OCI-LY1 (cell line): ENCODE measurements around the gene ARHGAP27.

Source experiments
- H2AFZ ChIP-seq: fragments of 200-600 bp; sonication (generic), shearing (Covaris generic); 2 replicates; pipeline ENCODE4 v1.6.0; 2014; ENCODE audit warnings: antibody characterized with exemption, mild to moderate bottlenecking, low read length
- H3F3A ChIP-seq: fragments of 200-600 bp; sonication (generic), shearing (Covaris generic); 2 replicates; pipeline ENCODE4 v1.6.0; 2014; ENCODE audit warnings: mild to moderate bottlenecking, antibody characterized with exemption, low read length, moderate library complexity; ENCODE audit not compliant: insufficient read depth
- H3K27ac ChIP-seq: fragments of 200-600 bp; sonication (generic); 2 replicates; pipeline ENCODE4 v1.5.1; 2014; ENCODE audit warnings: low read length, mixed run types, mild to moderate bottlenecking, low read depth; ENCODE audit not compliant: poor library complexity, severe bottlenecking
- H3K27me3 ChIP-seq: fragments of 200-600 bp; sonication (generic); 2 replicates; pipeline ENCODE4 v1.6.0; 2014; ENCODE audit warnings: antibody characterized with exemption, mild to moderate bottlenecking, low read length, moderate library complexity; ENCODE audit not compliant: insufficient read depth
- H3K36me3 ChIP-seq: fragments of 200-600 bp; sonication (generic); 2 replicates; pipeline ENCODE4 v1.6.1; 2014; ENCODE audit warnings: mild to moderate bottlenecking, antibody characterized with exemption, low read length, moderate library complexity, mixed read lengths; ENCODE audit not compliant: insufficient read depth
- H3K4me1 ChIP-seq: fragments of 200-600 bp; sonication (generic); 2 replicates; pipeline ENCODE4 v1.5.1; 2014; ENCODE audit warnings: mild to moderate bottlenecking, low read length, moderate library complexity; ENCODE audit not compliant: insufficient read depth, severe bottlenecking
- H3K4me2 ChIP-seq: fragments of 200-600 bp; sonication (generic), shearing (Covaris generic); 2 replicates; pipeline ENCODE4 v1.6.1; 2014; ENCODE audit warnings: low read length
- H3K4me3 ChIP-seq: fragments of 200-600 bp; sonication (generic); 2 replicates; pipeline ENCODE4 v1.5.1; 2014; ENCODE audit warnings: low read length, low read depth, mild to moderate bottlenecking, mixed read lengths; ENCODE audit not compliant: poor library complexity, severe bottlenecking
- H3K79me2 ChIP-seq: fragments of 200-600 bp; shearing (Covaris generic); 2 replicates; pipeline ENCODE4 v1.6.1; 2016; ENCODE audit warnings: mixed run types, low read length, mixed read lengths; ENCODE audit not compliant: insufficient read depth
- H3K9ac ChIP-seq: fragments of 200-600 bp; sonication (generic), shearing (Covaris generic); 2 replicates; pipeline ENCODE4 v1.6.1; 2014; ENCODE audit warnings: mild to moderate bottlenecking, low read length, mixed read lengths
- H3K9me2 ChIP-seq: fragments of 200-600 bp; sonication (generic), shearing (Covaris generic); 2 replicates; pipeline ENCODE4 v1.6.1; 2014; ENCODE audit warnings: low read depth, mild to moderate bottlenecking, low read length, mixed read lengths
- H3K9me3 ChIP-seq: fragments of 200-600 bp; shearing (Covaris generic); 2 replicates; pipeline ENCODE4 v1.6.1; 2014; ENCODE audit warnings: low read length, mixed read lengths
- H4K20me1 ChIP-seq: fragments of 200-600 bp; sonication (generic), shearing (Covaris generic); 2 replicates; pipeline ENCODE4 v1.6.0; 2016; ENCODE audit warnings: mild to moderate bottlenecking, low read length; ENCODE audit not compliant: insufficient read depth
- EZH2 ChIP-seq: fragments of 200-600 bp; sonication (generic), shearing (Covaris generic); IDR thresholded peaks from 2 replicates; pipeline ENCODE4 v1.8.0; 2017; ENCODE audit warnings: borderline replicate concordance, mixed run types, mild to moderate bottlenecking, antibody characterized with exemption, low read length, moderate library complexity, mixed read lengths
- TF ChIP-seq, protein P1 (sequence below): fragments of 200-600 bp; sonication (generic), shearing (Covaris generic); IDR thresholded peaks from 2 replicates; pipeline ENCODE4 v1.5.1; 2017; ENCODE audit warnings: mild to moderate bottlenecking, antibody characterized with exemption, low read length, moderate library complexity, mixed read lengths

ARHGAP27 gene

DNA sequence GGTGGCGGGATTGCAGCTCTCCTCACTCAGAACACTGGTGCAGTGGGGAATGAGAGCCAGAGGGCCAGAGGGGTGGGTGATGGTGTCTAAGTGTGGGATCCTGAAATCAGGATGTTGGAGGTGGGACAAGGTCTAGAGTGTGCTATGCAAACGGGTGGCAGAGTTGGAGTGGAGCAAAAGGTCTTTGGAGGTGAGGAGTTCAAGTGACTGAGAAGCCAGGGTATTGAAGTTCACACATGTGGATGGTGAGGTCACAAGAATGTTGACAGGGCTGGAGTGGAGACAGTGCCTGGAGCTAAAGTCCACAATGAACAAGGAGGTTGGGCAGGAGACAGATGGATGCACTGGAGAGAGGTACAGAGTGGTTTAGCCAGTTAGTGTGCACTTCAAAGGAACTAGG lies 77.6 kb downstream of the ARHGAP27 start:
- TF ChIP-seq EZH2 = no peak
- TF ChIP-seq, protein P1, sequence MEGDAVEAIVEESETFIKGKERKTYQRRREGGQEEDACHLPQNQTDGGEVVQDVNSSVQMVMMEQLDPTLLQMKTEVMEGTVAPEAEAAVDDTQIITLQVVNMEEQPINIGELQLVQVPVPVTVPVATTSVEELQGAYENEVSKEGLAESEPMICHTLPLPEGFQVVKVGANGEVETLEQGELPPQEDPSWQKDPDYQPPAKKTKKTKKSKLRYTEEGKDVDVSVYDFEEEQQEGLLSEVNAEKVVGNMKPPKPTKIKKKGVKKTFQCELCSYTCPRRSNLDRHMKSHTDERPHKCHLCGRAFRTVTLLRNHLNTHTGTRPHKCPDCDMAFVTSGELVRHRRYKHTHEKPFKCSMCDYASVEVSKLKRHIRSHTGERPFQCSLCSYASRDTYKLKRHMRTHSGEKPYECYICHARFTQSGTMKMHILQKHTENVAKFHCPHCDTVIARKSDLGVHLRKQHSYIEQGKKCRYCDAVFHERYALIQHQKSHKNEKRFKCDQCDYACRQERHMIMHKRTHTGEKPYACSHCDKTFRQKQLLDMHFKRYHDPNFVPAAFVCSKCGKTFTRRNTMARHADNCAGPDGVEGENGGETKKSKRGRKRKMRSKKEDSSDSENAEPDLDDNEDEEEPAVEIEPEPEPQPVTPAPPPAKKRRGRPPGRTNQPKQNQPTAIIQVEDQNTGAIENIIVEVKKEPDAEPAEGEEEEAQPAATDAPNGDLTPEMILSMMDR = no peak
- Histone ChIP-seq H3F3A (no peaks in the 10 kb centered on the region), H3K9me2 (no peaks in the 10 kb centered on the region), H3K36me3 (peaks cover 3% of the 10 kb centered on the region; the same call in 1 of the 2 replicates), H3K79me2 (no peaks in the 10 kb centered on the region), H3K9ac (no peak overlapping the region), H3K4me3 (no peak overlapping the region), H4K20me1 (no peaks in the 10 kb centered on the region), H3K27ac (no peak overlapping the region), H2AFZ (no peak overlapping the region), H3K9me3 (peaks cover 11% of the 10 kb centered on the region; the same call in 1 of the 2 replicates), H3K4me1 (no peaks in the 10 kb centered on the region), H3K4me2 (no peak overlapping the region), H3K27me3 (peaks cover 19% of the 10 kb centered on the region; the same call in 1 of the 2 replicates)

DNA sequence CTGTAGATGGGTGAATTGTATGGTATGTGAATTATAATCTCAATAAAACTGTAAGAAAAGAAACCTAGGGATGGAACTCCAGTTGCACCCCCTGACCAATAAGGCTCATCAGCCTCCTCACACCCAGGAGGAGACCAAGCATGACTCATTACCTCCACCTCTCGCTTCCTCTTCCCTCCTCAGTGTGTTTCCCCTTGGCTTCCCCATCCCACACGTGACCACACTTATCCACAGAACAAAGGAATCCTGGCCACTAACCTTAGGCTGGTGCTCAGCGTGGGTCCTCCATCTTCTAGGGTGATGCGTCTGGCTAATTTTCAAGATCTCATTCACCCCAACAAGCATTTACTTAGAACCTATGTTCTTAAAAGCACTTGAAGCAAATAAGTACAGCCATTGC lies 79.6 kb downstream of the ARHGAP27 start:
- no peak for TF ChIP-seq EZH2
- TF ChIP-seq, protein P1 = no peak
- Histone ChIP-seq H3K27ac (no peak overlapping the region), H3F3A (no peaks in the 10 kb centered on the region), H3K4me2 (no peak overlapping the region), H4K20me1 (no peaks in the 10 kb centered on the region), H3K4me3 (no peak overlapping the region), H3K27me3 (peaks cover 19% of the 10 kb centered on the region; the same call in 1 of the 2 replicates), H3K79me2 (no peaks in the 10 kb centered on the region), H2AFZ (no peak overlapping the region), H3K9me3 (peaks cover 11% of the 10 kb centered on the region; the same call in 1 of the 2 replicates), H3K36me3 (peaks cover 3% of the 10 kb centered on the region; the same call in 1 of the 2 replicates), H3K9me2 (no peaks in the 10 kb centered on the region), H3K4me1 (no peaks in the 10 kb centered on the region), H3K9ac (no peak overlapping the region)

DNA sequence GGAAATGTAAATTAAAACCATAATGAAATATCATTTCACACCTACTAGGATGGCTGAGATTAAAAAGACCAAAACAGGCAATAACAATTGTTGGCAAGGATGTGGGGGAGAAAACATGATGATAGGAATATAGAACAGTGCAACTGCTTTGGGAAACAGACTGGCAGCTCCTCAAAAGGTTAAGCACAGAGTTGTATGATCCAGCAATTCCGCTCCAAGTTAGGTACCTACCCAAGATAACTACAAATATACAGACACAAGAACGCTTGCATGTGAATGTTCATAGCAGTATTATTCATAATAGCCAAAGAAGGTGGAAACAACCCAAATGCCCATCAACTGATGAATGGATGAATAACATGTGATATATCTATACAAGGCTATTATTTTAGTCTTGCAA lies 80.8 kb downstream of the ARHGAP27 start:
- no peaks in the 10 kb centered on the region for H3K9me2 ChIP-seq
- H3K4me3 ChIP-seq = no peak overlapping the region
- H3K27me3 ChIP-seq = peaks cover 8% of the 10 kb centered on the region; the same call in 1 of the 2 replicates
- no peaks in the 10 kb centered on the region for H3K36me3 ChIP-seq
- H3K9ac ChIP-seq = no peak overlapping the region
- no peak overlapping the region for H3K4me2 ChIP-seq
- TF ChIP-seq, protein P1 = no peak
- no peak for TF ChIP-seq EZH2
- H3K9me3 ChIP-seq = peaks cover 7% of the 10 kb centered on the region; the same call in 1 of the 2 replicates
- H3K79me2 ChIP-seq = no peaks in the 10 kb centered on the region
- no peak overlapping the region for H3K27ac ChIP-seq
- no peaks in the 10 kb centered on the region for H3K4me1 ChIP-seq
- H4K20me1 ChIP-seq = no peaks in the 10 kb centered on the region
- H3F3A ChIP-seq = no peaks in the 10 kb centered on the region
- no peak overlapping the region for H2AFZ ChIP-seq
